ENCODE data around the gene GRIA4. TPM values are rescaled to one million over a fixed set of nuclear protein-coding genes. Genes with fewer than 3 reads are reported as not detected.
A peak's percentile ranks its signal among the peaks of the same experiment; 100 is the strongest.
"Not testable (repeated sequence)": the region's sequence is repeated elsewhere in the genome, so short reads cannot be mapped to it uniquely, and the experiment has no call there.

GRIA4 gene
- total RNA-seq, 1 experiment from 2014 or later: not detected

DNA sequence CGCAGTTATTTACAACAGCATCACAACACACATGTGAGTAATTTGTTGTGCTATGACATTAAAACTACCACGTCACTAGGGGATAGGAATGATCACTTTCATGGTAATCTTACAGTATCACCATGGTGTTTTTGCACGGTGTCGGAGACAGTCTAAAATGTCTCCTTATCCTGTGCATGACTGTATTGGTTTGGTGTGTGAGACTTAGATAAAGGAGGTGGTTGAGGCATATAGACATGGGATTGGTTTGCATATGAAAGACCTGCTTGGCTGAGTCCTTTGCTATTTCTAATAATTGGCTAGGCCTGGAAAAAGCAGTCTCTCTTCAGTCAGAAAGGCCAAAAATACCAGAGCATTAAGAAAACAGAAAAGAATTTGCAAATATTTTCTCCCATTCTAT is 382.0 kb downstream of the GRIA4 start:
- DNase-seq (ENCODE audit: low read depth): no peak

DNA sequence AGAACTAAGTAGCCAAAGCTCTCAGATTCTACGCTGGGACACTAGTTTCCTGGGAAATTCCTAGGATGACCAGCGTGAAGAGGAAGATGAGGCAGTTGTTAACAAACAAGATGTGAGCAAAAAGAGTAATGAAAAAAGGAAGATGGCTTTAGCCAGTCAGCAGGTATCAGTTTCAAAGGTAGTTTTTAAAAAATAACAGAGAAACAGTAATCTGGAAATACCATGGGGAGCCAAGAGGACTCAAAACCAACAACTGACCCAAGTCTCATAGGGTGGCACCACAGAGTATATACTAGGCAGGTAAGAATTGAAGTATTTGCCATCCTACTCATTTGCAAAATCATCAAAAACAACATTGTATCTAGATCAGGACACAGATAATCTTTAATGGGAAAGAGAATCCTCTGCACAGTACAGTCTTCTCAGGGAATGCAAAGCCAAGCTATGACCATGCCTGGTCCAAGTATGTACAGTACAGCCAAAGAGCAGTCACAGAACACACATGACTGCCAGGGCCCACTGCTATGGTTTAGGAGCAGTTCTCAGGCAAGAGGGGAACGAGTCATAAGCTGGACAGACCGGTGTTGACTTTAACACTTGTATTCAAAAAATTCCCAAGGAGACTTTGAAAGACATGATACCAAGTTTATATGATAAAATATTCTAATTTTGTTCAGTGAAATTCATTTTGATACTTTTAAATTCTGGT is 391.6 kb downstream of the GRIA4 start:
- peak; percentile 19 for DNase-seq (ENCODE audit: low read depth)

DNA sequence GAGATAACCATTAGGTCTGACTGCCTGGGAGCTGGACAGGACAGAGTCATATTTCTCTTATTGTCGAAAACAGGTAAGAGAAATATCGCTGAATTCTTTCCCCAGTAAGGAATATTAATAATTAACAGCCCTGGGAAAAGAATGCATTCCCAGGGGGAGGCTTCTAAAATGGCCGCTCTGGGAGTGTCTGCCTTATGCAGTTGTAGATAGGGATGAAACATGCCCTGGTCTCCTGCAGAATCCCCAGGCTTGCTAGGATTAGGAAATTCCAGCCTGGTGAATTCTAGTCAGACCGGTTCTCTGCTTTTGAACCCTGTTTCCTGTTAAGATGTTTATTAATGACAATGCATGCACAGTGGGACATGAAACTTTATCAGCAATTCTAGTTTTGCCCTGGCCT is 393.2 kb downstream of the GRIA4 start:
- not testable (repeated sequence) for DNase-seq (ENCODE audit: low read depth)

DNA sequence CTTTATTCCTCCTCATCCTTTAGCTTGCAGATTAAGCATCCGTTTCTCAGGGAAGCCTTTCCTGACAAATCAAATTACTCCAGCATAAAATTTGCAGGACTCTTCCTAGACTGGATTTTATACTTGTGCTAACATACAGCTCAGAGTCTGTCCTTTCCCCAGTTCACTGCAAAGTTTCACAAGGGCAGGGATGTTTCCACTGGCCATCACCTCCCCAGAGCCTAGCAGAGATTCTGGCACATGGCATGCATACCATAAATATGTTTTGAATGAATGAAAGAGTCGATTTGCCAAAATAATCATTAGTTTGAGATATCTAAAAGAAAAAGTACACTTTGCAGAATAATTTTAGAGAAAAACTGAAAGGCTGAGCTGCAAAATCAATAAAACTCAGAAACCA is 401.6 kb downstream of the GRIA4 start:
- no peak for DNase-seq (ENCODE audit: low read depth)

DNA sequence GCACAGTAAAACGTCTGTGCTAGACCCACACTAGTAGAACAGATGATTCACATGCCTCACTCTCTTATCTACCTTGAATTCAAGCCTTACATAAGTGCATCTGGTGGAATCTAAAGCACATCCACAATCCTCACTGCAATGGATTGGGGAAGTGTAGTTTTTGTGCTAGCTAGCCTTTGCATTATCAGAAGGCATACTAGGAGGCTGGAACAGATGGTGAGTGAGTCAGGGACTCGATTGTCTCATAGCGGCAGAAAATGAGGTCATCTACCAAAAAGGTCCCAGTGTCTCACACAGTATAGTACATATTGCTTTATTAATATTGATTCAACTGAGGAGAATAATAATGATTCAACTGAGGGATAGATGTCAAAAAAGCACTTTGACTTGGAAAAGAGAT is 402.9 kb downstream of the GRIA4 start:
- peak; percentile 85 for DNase-seq (ENCODE audit: low read depth)

DNA sequence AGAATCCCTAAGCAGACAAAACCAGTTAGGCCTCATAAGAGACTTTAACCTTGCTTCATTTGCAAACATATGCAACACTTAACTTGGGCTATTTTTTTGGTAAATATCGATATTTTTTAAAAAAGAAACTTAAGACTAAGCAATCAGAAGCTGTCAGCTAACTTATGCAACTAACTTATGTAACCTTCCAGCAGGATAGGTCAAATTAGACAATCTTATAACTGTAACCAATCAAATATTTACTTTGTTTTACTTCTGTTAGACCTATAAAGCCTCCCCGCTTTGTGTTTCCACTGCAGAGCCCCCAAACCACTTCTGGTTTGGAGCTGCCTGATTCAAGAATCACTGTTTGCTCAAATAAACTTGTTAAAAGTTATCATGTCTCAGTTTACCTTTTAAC is 404.2 kb downstream of the GRIA4 start:
- DNase-seq (ENCODE audit: low read depth): no peak

DNA sequence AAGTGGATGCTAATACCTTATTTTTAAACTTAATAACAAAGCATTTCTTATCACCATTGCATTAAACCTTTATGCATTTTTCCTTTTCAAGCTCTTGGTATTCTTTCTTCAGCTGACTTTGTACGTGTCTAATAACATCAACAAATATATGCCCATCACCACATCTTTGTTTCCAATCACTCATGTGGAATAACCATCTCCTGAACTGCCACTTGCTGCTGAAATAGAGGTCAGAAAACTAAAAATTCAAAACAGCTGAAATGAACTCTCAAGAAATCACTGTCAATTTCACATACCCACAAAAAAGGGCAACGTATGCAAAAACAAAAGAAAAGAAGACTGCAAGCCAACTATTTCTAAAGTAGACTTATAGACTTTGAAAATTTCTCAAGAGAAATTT is 404.7 kb downstream of the GRIA4 start:
- no peak for DNase-seq (ENCODE audit: low read depth)

DNA sequence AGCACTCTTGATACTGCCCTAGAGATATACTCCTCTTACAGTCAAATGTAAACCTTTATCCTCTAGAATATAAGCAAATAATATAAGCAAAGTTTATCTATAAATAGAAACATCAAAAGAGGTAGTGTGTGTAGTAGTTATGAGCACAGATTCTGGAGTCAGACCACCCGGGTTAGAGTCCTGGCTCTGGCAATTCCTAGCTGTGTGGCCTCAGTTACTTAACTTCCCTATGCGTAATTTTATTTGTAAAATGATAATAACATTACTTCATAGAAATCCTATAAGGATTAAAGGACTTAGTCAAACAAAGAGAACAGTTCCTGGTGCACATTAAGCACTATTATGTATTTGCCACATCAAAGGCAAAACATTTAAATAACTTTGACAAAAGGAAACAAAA is 405.2 kb downstream of the GRIA4 start:
- DNase-seq (ENCODE audit: low read depth): no peak

DNA sequence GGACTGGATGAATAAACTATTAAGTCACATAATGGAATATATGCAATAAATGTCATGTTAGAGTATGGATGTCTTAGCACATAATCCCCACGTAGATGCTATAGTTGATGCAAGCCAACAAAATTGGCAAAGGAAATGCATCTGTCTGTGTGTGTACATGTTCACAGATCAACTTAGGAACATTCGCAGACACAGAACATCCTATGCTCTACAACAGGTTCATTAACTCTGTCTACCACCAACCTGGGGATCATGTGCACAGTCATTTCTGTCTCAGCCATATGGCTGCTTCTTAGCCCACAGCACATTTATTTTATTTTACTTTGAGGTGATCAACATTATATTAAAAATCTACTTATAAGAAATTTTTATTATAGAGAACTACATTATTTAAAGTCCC is 407.2 kb downstream of the GRIA4 start:
- DNase-seq (ENCODE audit: low read depth): no peak

DNA sequence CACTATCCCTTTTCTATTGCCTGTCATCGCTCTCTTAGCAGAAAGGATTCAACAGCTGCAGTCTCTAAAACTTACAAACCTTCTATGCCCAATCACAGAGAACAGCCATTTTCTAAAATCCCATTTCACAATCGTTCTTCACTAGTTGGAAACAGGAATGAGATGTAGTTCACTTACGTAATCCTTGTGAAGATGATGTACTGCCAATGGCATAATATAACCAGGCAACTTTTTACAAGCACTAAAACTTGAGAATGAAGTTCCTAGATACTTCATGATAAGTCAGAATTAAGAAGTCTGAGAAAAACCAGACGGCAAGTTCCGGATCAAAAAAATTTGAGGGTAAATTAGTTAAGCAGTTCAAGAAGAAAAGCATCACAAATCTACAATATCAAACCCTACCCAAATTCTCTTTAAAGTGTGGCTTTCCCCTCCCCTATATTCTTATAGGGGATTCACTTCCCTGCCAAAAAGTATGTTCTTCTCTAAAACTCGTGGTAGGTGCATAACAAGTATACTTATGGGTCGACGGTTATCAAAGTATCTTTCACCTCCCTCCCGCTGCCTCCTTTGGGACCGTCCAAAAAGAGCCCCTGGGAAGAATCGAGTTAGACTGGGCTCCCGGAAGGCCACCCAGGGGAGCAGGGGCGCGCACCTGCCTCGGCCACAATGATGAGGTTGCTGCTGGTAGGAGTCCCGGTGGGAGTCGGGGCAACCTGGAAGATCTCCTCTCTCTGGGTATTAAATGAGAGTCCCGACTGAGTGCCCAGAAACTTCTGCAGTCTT is 411.5 kb downstream of the GRIA4 start:
- peak; percentile 63 for DNase-seq (ENCODE audit: low read depth)

DNA sequence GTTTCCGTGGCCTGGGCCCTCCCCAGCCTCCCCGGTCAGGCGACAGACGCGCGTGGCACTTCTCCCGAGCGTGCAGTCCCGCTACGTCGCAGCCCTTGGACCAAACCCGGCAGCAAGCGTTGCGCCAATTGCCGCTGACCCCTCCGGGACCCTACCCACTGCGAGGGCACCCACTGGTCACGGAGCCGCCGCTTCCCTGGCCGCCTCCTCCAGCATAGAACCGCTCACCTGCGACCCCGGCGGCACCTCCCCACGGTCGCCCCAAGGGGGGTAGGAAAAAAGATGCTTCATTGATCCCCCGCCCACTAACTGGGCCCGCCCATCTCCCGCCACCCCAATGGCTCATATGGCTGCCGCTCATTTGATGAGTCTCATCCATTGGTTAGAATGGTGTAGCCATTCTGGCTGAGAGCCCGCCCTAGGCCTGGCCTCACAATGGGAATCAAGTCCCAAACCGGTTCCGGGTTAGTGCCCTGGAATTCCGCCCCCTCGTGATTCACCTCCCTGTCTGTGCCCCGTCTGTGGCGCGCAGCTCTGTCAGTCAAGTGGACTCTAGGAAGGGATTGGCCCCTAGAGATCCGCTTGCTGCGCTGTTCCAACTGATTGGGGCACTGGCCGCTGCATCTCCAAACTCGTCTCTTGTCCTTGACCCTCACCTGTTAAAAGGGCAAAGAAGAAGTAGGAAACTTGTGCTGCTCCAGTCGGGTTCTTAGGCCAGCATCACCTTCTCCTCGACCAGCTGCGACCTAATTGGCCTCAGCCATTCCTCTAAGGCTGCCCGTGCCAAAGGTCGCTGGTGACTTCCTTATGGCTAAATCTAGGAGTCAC is 412.3 kb downstream of the GRIA4 start, which contains the start of gene MSANTD4:
Gene MSANTD4, minus strand, starts transcription at position 274 of the 828 bp plus-strand sequence. CDS start 11,323 bp downstream, outside the sequence.
- peak; percentile 99 for DNase-seq (ENCODE audit: low read depth)

DNA sequence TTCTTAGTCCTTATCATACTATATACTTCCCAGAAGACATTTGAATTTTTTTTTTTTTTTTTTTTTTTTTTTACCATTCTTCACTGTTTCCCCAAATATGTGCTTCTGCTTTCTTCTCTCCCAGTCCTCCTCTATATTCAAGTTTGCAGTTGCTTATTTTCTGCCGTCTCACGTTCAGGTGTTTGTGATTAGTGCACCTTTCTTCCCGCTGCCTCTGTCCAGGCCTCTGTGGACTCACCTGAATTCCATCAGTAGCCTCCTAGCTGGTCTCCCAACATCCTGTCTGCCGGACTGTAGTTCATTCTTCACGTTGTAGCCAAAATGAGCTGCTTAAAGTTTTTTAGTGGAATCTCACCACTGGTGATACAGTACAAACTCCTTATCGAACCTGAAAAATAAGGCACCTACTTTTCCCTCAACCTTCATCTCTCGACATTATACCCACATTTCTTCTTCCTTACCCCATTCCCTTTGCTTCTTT is 413.0 kb downstream of the GRIA4 start:
- DNase-seq (ENCODE audit: low read depth): no peak

DNA sequence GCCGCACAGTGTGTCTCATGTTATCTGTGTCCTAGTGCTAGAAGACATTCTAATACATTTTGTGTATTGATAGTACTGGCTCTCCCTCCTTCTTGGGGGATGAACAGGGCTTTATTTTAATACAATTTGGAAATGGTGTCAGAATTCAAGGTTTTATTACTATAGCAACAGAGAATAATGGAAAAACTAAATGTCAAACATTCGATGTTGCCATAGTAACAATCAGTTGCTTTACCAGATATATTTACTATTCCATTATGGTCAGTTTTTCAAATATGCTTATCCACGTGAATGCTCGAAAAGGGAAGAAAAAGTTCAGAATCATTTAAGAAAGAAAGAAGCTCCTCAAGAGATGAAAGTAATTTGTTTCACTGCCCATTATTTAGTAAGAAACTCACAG is 420.7 kb downstream of the GRIA4 start:
- DNase-seq (ENCODE audit: low read depth): no peak

DNA sequence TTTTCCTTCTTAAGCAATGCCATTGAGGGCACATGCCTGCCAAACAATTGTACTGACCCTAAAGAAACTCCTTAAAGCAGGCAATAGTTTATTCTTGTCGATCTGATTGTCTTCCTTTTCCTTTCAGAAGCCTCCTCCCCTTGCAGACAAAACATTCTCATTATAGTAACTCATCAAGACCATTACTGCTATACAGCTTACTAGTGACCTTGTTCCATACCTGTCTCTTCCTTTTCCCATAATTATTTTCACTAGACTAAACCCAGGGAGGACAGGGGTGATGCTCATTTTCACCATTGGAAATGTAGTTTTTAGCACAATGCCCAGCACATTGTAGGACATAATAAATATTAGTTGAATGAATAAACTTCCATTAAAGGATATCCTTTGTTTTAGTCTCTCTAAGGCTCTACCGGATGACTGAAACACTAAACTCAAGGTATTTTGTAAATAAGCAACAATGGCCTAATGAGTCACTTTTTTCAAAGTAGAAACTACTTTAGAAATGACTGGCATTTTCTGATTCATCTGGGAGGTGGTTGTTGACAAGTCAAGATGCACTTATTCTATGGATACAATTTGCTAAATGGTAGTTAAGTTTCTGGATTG is 421.4 kb downstream of the GRIA4 start:
- DNase-seq (ENCODE audit: low read depth): peak; percentile 52
